DND-41 (cell line): ENCODE data around the gene PRKACA.

Experiments
- ATAC-seq: fragments of 200-7000 bp; cut with Tn5 transposase; 3 replicates; pipeline ENCODE4 v1.9.1; 2021; ENCODE audit warnings: low read depth; ENCODE audit not compliant: insufficient read depth
- DNase-seq: peaks from one replicate; pipeline ENCODE4 v3.0.0-alpha.2; 2020
- H2AFZ ChIP-seq: 2 replicates; pipeline ENCODE4 v1.6.0; 2012; ENCODE audit warnings: low read depth, low read length
- H3K27ac ChIP-seq: 2 replicates; pipeline ENCODE4 v1.5.1; 2012; ENCODE audit warnings: low read length, inconsistent platforms
- H3K27me3 ChIP-seq: fragments of 200-600 bp; sonication (generic); 2 replicates; pipeline ENCODE4 v1.6.0; 2012; ENCODE audit warnings: low read length, mild to moderate bottlenecking, inconsistent platforms; ENCODE audit not compliant: insufficient read depth, poor library complexity
- H3K36me3 ChIP-seq: 2 replicates; pipeline ENCODE4 v1.5.1; 2012; ENCODE audit warnings: low read length, inconsistent platforms; ENCODE audit not compliant: insufficient read depth
- H3K4me1 ChIP-seq: 2 replicates; pipeline ENCODE4 v1.5.1; 2012; ENCODE audit warnings: mild to moderate bottlenecking, low read length; ENCODE audit not compliant: insufficient read depth
- H3K4me2 ChIP-seq: 2 replicates; pipeline ENCODE4 v1.6.0; 2012; ENCODE audit warnings: mild to moderate bottlenecking, moderate library complexity, low read length, inconsistent platforms; ENCODE audit not compliant: insufficient read depth
- H3K4me3 ChIP-seq, 2 experiments: fragments of 200-600 bp in 1 of 2; shearing (Covaris generic) in 1 of 2; 2 replicates each; pipeline ENCODE4 v1.5.1; 2012 to 2016; ENCODE audit warnings: inconsistent platforms in 2 of 2, low read length in 2 of 2, mild to moderate bottlenecking in 2 of 2, low read depth in 1 of 2, moderate library complexity in 1 of 2
- H3K79me2 ChIP-seq: 2 replicates; pipeline ENCODE4 v1.6.0; 2012; ENCODE audit warnings: low read length, inconsistent platforms; ENCODE audit not compliant: insufficient read depth
- H3K9ac ChIP-seq: 2 replicates; pipeline ENCODE4 v1.6.0; 2012; ENCODE audit warnings: low read depth, mild to moderate bottlenecking, inconsistent platforms, low read length, moderate library complexity
- H3K9me3 ChIP-seq: 2 replicates; pipeline ENCODE4 v1.5.1; 2012; ENCODE audit warnings: low read length, moderate library complexity, mild to moderate bottlenecking, inconsistent platforms; ENCODE audit not compliant: insufficient read depth, severe bottlenecking
- H4K20me1 ChIP-seq: 2 replicates; pipeline ENCODE4 v1.6.0; 2012; ENCODE audit warnings: low read length; ENCODE audit not compliant: insufficient read depth
- CTCF ChIP-seq: IDR thresholded peaks from 2 replicates; pipeline ENCODE4 v1.5.1; 2012; ENCODE audit warnings: borderline replicate concordance, low read length, moderate library complexity, mild to moderate bottlenecking; ENCODE audit not compliant: poor library complexity, severe bottlenecking; ENCODE audit errors: extremely low read depth
- EZH2 ChIP-seq: IDR thresholded peaks from 3 replicates; pipeline ENCODE4 v1.6.1; 2012; ENCODE audit warnings: borderline replicate concordance, low read depth, mild to moderate bottlenecking, moderate library complexity, low read length, inconsistent platforms; ENCODE audit not compliant: severe bottlenecking

PRKACA gene

GRCh38 chr19:14127929-14128509 is 10.5 kb upstream of the PRKACA start:
- Histone ChIP-seq H3K4me1 (0 out of 2 replicates have a peak, but pooled peaks cover 7% of the 10 kb centered on the region), H3K9me3 (no peaks in the 10 kb centered on the region), H3K27me3 (no peaks in the 10 kb centered on the region), H3K27ac (no peak overlapping the region), H3K4me2 (no peak overlapping the region), H3K36me3 (peaks cover 71% of the 10 kb centered on the region), H3K9ac (no peak overlapping the region), H3K4me3 (no peak overlapping the region), H3K79me2 (peaks cover 61% of the 10 kb centered on the region), H2AFZ (no peak overlapping the region), H4K20me1 (peaks cover 40% of the 10 kb centered on the region)
- TF ChIP-seq CTCF = no peak
- DNase-seq (no peak), ATAC-seq (no peak)

GRCh38 chr19:14127176-14127575 is 9.6 kb upstream of the PRKACA start:
- H4K20me1 ChIP-seq = peaks cover 37% of the 10 kb centered on the region
- H3K79me2 ChIP-seq = peaks cover 58% of the 10 kb centered on the region
- H2AFZ ChIP-seq = no peak overlapping the region
- no peaks in the 10 kb centered on the region for H3K27me3 ChIP-seq
- no peak for DNase-seq
- no peak overlapping the region for H3K4me3 ChIP-seq
- no peak overlapping the region for H3K4me2 ChIP-seq
- no peak for ATAC-seq
- 0 out of 2 replicates have a peak, but pooled peaks cover 1% of the 10 kb centered on the region for H3K4me1 ChIP-seq
- H3K36me3 ChIP-seq = peaks cover 71% of the 10 kb centered on the region
- no peak for TF ChIP-seq EZH2
- no peak for TF ChIP-seq CTCF
- no peaks in the 10 kb centered on the region for H3K9me3 ChIP-seq
- no peak overlapping the region for H3K9ac ChIP-seq
- no peak overlapping the region for H3K27ac ChIP-seq

GRCh38 chr19:14122924-14123323 is 5.4 kb upstream of the PRKACA start:
- Histone ChIP-seq H3K4me3 (no peak overlapping the region), H3K27me3 (no peaks in the 10 kb centered on the region), H3K4me2 (no peak overlapping the region), H3K9ac (no peak overlapping the region), H3K4me1 (peaks cover 23% of the 10 kb centered on the region), H3K9me3 (no peaks in the 10 kb centered on the region), H3K27ac (no peak overlapping the region), H3K36me3 (peaks cover 78% of the 10 kb centered on the region), H3K79me2 (peaks cover 26% of the 10 kb centered on the region), H4K20me1 (peaks cover 21% of the 10 kb centered on the region), H2AFZ (no peak overlapping the region)
- no peak for ATAC-seq
- no peak for TF ChIP-seq CTCF
- no peak for TF ChIP-seq EZH2
- DNase-seq = no peak

- H3K4me2 ChIP-seq = no peak overlapping the region
- peaks cover 56% of the 10 kb centered on the region for H3K36me3 ChIP-seq
Measured at GRCh38 chr19:14120497-14120780, 2.9 kb upstream of the PRKACA start.

More at GRCh38 chr19:14120497-14120780, 2.9 kb upstream of the PRKACA start:
- Histone ChIP-seq H3K9ac (no peak overlapping the region), H3K27me3 (no peaks in the 10 kb centered on the region), H4K20me1 (peaks cover 24% of the 10 kb centered on the region; the same call in 1 of the 2 replicates), H3K4me3 (no peak overlapping the region), H3K79me2 (peaks cover 30% of the 10 kb centered on the region), H3K4me1 (peaks cover 40% of the 10 kb centered on the region), H3K9me3 (no peaks in the 10 kb centered on the region), H3K27ac (no peak overlapping the region), H2AFZ (no peak overlapping the region)
- DNase-seq (no peak), ATAC-seq (no peak)
- TF ChIP-seq CTCF (no peak), EZH2 (no peak)
